ENCODE results near the gene MED10.

DNA sequence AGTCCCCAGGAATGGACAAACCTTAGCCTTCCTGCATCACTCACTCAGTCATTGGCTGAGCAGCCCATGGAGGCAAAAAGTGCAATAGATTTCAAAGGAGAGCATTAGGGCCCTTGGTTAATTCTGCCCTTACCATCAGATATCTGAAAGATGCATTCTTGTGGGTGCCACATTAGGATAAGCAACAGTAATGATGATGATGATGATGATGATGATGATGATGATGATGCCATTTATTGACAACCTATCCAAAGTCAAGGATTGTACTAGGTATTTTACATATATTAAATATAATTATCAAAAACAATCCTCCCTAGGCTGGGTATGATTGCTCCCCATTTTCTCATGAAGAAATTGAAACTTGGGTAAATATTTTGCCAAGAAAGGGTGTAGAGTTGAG is 9.6 kb upstream of the MED10 start:
- TF ChIP-seq ZNF274 (IDR thresholded peaks at IDR 0.05; ENCODE audit: low read depth, low read length) (no peak), YY1 (IDR thresholded peaks at IDR 0.05; ENCODE audit: insufficient read depth, insufficient read length) (no peak), SUZ12 (IDR thresholded peaks at IDR 0.05; ENCODE audit: extremely low read depth, insufficient read depth, insufficient read length) (no peak)

Data from NT2/D1 (cell line).